Measurements from ENCODE around the gene CRELD2. TPM values are rescaled to one million over a fixed set of nuclear protein-coding genes. Genes with fewer than 3 reads are reported as not detected.

The CRELD2 gene, protein sequence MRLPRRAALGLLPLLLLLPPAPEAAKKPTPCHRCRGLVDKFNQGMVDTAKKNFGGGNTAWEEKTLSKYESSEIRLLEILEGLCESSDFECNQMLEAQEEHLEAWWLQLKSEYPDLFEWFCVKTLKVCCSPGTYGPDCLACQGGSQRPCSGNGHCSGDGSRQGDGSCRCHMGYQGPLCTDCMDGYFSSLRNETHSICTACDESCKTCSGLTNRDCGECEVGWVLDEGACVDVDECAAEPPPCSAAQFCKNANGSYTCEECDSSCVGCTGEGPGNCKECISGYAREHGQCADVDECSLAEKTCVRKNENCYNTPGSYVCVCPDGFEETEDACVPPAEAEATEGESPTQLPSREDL
- 84.0 and 180 TPM in 2 replicates for total RNA-seq

GRCh38 chr22:49917974-49918910 is at the start of gene CRELD2, which contains the start of gene ALG12:
Gene CRELD2 (plus strand): TSS chr22:49918634. CDS start chr22:49918770, 136 bp downstream.
Gene ALG12 (minus strand): TSS chr22:49918438. CDS start chr22:49913765, 4,673 bp downstream.

GRCh38 chr22:49960159-49961004 is 41.9 kb downstream of the CRELD2 start, which contains the start of gene PIM3:
Gene PIM3 (plus strand): TSS chr22:49960772. CDS start chr22:49960948, 176 bp downstream.

Other genes with a start within 250 kb of the CRELD2 start
- gene BRD1, start 90.8 kb upstream of the CRELD2 start, total RNA-seq: 29.4 and 34.0 TPM in 2 replicates
- 10.1 and 11.2 TPM in 2 replicates for gene ZBED4, start 64.8 kb upstream of the CRELD2 start, total RNA-seq
- 11.8 and 24.1 TPM in 2 replicates for gene ALG12, start 196 bp upstream of the CRELD2 start, total RNA-seq
- 59.5 and 60.0 TPM in 2 replicates for gene PIM3, start 42.1 kb downstream of the CRELD2 start, total RNA-seq
- not detected in 2 replicates for gene IL17REL, start 94.1 kb downstream of the CRELD2 start, total RNA-seq
- not detected in 2 replicates for gene TTLL8, start 139.7 kb downstream of the CRELD2 start, total RNA-seq
- 0.12 TPM in 1 of 2 replicates, not detected in the other for gene MLC1, start 166.8 kb downstream of the CRELD2 start, total RNA-seq
- 1.7 and 5.1 TPM in 2 replicates for gene MOV10L1, start 171.4 kb downstream of the CRELD2 start, total RNA-seq